ENCODE results near the gene PRDM2.

PRDM2 gene

DNA sequence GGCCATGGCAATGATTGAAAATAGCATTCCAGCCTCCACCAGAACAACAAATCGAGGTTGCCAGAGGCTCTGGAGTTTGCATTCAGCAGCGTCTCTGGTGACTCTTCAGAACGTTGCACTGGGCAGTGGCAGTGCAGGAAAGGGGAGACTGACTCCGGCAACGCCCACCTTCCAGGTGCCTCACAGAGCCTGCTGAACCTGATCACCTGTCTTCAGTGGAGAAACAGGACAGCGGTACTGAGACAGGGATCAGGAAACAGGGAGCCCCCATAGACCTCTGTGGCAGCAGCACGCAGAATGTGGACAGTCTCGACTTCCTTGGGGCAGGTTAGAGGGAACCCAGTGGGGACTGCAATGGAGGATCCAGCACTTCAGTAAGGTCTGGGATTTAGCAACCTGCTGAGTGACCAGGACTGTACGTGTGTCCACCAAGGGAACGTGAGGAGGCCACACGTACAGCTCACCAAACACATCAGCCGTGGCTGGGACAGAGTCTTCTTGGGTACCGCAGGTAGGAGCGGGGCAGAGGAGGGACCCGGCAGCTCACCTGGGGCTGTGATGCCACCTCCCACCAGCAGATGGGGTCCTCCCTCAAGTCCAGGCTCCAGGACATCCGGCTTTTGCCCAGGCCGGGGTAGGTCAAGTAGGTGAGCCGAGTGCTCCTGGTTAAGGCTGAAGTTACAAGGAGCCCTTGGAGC is 128.6 kb downstream of the PRDM2 start:
- H3K4me1 ChIP-seq (ENCODE audit: control insufficient read depth, insufficient read depth, low read length) = no peaks in the 10 kb centered on the region
- no peak overlapping the region for H3K27ac ChIP-seq (ENCODE audit: low read depth, low read length)
- no peaks in the 10 kb centered on the region for H3K36me3 ChIP-seq (ENCODE audit: control insufficient read depth, insufficient read depth, low read length)
- no peak overlapping the region for H3K4me3 ChIP-seq (ENCODE audit: low read depth, low read length)
- H3K9ac ChIP-seq (ENCODE audit: low read length) = no peak overlapping the region
- H3K9me3 ChIP-seq (ENCODE audit: control insufficient read depth, insufficient read depth, low read depth, low read length) = no peaks in the 10 kb centered on the region
- H3K27me3 ChIP-seq (ENCODE audit: control insufficient read depth, insufficient read depth, low read length) = peaks cover 38% of the 10 kb centered on the region

DNA sequence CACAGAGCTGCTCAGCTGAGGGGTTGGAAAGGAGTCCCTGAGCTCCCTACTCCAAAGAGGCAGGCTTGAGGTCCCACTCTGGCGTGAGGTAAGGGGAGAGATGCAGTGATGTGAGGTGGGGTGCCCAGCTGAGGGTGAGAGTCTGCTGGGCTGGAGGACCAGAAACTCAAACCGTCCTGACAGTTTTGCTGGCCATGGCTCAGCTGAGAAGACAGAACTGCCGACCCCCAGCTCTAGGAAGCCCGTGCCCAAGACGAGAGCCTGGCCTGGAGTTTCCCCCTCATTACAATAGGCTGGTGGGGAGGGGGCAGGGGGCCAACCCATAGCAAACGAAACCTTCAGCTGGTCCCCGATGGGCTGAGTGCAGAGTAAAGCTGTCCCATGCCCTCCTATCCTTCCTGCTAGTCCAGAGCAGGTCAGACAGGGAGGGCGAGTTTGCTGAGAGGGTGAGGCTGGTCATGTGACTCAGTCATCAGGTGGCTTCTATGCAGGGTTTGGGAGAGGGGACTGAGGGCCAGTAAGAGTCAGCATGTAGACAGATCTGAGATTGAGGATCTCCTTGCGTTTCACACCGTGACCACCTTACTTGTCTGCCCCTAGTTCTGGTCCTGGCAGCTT is 129.3 kb downstream of the PRDM2 start:
- Histone ChIP-seq H3K27ac (ENCODE audit: low read depth, low read length) (no peak overlapping the region), H3K9ac (ENCODE audit: low read length) (no peak overlapping the region), H3K27me3 (ENCODE audit: control insufficient read depth, insufficient read depth, low read length) (peaks cover 39% of the 10 kb centered on the region), H3K4me3 (ENCODE audit: low read depth, low read length) (no peak overlapping the region), H3K36me3 (ENCODE audit: control insufficient read depth, insufficient read depth, low read length) (no peaks in the 10 kb centered on the region), H3K9me3 (ENCODE audit: control insufficient read depth, insufficient read depth, low read depth, low read length) (no peaks in the 10 kb centered on the region), H3K4me1 (ENCODE audit: control insufficient read depth, insufficient read depth, low read length) (no peaks in the 10 kb centered on the region)

DNA sequence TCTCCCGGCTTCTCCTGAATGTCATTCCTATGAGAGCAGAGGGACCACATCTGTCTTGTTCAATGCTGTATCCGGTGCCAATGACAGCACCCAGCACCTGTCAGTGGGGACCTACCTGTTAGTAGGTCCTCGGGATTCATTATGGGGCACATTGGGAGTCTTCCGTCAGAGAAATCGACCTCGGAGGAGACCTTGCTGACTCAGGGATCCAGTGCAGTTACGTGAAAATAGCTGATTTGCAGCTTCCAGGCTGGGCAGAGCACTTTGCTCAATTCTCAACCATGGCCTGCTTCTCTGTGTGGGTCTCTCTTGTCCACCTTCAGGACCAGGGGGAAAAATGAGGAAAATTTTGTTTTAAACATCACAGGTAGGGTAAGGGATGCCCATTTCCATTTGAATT is 130.2 kb downstream of the PRDM2 start:
- no peaks in the 10 kb centered on the region for H3K4me1 ChIP-seq (ENCODE audit: control insufficient read depth, insufficient read depth, low read length)
- no peak overlapping the region for H3K27ac ChIP-seq (ENCODE audit: low read depth, low read length)
- no peak overlapping the region for H3K4me3 ChIP-seq (ENCODE audit: low read depth, low read length)
- H3K9ac ChIP-seq (ENCODE audit: low read length) = no peak overlapping the region
- no peaks in the 10 kb centered on the region for H3K36me3 ChIP-seq (ENCODE audit: control insufficient read depth, insufficient read depth, low read length)
- H3K9me3 ChIP-seq (ENCODE audit: control insufficient read depth, insufficient read depth, low read depth, low read length) = no peaks in the 10 kb centered on the region
- H3K27me3 ChIP-seq (ENCODE audit: control insufficient read depth, insufficient read depth, low read length) = peaks cover 48% of the 10 kb centered on the region

DNA sequence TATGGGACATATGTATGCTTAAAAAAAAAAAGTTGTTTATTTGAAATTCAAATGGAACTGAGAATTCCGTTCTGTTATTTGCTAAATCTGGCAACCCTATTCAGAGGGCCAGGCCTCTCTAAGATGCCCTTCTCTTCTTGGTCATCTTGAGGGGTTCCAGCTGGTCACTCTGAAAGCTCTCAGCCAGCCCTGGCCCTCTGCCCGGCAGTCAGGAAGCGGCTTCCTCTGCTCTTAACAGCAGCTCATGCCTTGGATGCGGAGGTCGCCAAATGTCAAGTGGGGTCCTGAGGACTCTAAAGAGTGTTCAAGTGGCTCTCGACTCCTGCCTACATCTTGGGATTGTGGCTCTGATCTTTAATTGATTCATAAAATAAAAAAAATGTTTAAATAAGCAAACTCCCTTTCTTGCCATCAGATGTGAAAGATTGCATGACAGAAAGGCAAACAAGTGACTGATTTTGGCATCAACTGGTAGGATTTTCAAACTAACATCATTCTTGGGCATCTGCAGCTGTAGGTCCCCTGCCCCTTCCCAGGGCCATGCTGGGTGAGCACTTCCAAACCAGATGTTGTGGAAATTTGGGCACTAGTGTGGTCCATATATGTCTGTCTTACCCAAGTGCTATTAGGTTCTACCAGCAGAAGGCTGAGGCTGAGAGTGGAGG is 130.8 kb downstream of the PRDM2 start:
- H3K27ac ChIP-seq (ENCODE audit: low read depth, low read length) = no peak overlapping the region
- H3K9me3 ChIP-seq (ENCODE audit: control insufficient read depth, insufficient read depth, low read depth, low read length) = no peaks in the 10 kb centered on the region
- peaks cover 53% of the 10 kb centered on the region for H3K27me3 ChIP-seq (ENCODE audit: control insufficient read depth, insufficient read depth, low read length)
- H3K9ac ChIP-seq (ENCODE audit: low read length) = no peak overlapping the region
- no peaks in the 10 kb centered on the region for H3K4me1 ChIP-seq (ENCODE audit: control insufficient read depth, insufficient read depth, low read length)
- no peaks in the 10 kb centered on the region for H3K36me3 ChIP-seq (ENCODE audit: control insufficient read depth, insufficient read depth, low read length)
- no peak overlapping the region for H3K4me3 ChIP-seq (ENCODE audit: low read depth, low read length)

DNA sequence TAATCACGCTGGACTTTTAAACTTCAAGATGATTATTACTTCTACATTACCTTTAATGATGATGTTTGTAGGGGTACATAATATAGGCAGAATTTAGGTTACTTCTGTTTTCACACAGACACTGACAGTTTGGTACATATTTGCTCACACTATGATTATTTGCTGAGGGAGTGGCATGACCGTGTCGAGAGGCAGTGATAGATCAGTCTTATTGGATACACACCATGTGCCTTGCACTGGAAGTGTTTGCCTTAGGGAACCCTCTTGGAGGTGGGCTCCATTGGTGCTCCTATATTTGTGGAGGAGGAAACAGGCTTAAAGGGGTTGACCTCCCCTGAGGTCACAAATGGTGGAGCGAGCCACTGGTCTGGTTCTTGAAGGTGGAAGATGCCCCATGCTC is 132.1 kb downstream of the PRDM2 start:
- Histone ChIP-seq H3K4me1 (ENCODE audit: control insufficient read depth, insufficient read depth, low read length) (no peaks in the 10 kb centered on the region), H3K36me3 (ENCODE audit: control insufficient read depth, insufficient read depth, low read length) (no peaks in the 10 kb centered on the region)

DNA sequence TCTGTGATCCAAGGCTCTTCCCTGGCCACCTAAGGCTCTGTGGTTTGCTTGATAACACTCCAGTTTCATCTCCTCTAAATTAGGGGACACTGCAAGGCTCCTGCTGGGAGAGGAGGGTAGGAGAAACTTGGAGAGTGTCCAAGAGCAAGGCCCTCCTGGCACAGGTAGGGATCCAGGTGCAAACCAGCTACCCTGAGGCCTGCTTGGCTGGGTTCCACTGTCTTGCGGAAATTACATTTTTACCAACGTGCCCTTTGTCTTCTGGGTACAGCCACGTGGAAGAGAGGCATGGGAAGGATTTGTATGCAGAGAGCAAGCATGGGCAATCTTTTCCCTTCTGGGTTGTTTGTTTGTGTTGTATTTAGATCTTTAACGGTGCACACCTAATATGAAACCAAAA is 132.5 kb downstream of the PRDM2 start:
- H3K4me3 ChIP-seq (ENCODE audit: low read depth, low read length) = no peak overlapping the region
- no peak overlapping the region for H3K27ac ChIP-seq (ENCODE audit: low read depth, low read length)
- H3K9me3 ChIP-seq (ENCODE audit: control insufficient read depth, insufficient read depth, low read depth, low read length) = no peaks in the 10 kb centered on the region
- H3K36me3 ChIP-seq (ENCODE audit: control insufficient read depth, insufficient read depth, low read length) = no peaks in the 10 kb centered on the region
- H3K4me1 ChIP-seq (ENCODE audit: control insufficient read depth, insufficient read depth, low read length) = no peaks in the 10 kb centered on the region
- peaks cover 48% of the 10 kb centered on the region for H3K27me3 ChIP-seq (ENCODE audit: control insufficient read depth, insufficient read depth, low read length)
- no peak overlapping the region for H3K9ac ChIP-seq (ENCODE audit: low read length)

More for the DNA sequence above, 132.1 kb downstream of the PRDM2 start:
- no peak overlapping the region for H3K27ac ChIP-seq (ENCODE audit: low read depth, low read length)
- no peak overlapping the region for H3K4me3 ChIP-seq (ENCODE audit: low read depth, low read length)
- H3K9ac ChIP-seq (ENCODE audit: low read length) = no peak overlapping the region
- H3K27me3 ChIP-seq (ENCODE audit: control insufficient read depth, insufficient read depth, low read length) = peaks cover 51% of the 10 kb centered on the region
- no peaks in the 10 kb centered on the region for H3K9me3 ChIP-seq (ENCODE audit: control insufficient read depth, insufficient read depth, low read depth, low read length)

DNA sequence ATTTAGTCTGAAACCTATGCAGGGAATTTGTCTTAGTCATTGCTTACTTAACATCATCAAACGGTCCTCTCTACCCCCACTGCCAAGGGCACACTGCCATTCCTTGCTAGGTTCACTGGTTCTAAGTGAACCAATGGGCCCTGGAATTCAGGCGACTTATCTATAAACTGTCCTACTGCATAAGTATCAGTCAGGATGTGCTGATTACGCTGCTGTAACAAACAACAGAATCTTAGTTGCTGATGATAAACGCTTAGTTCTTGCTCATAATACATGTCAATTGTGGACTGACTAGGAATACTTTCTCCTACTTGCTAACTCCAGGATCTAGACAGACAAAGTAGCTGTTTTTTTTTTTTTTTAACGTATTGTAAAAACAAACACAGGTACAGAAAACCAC is 136.1 kb downstream of the PRDM2 start:
- no peaks in the 10 kb centered on the region for H3K36me3 ChIP-seq (ENCODE audit: control insufficient read depth, insufficient read depth, low read length)
- H3K4me1 ChIP-seq (ENCODE audit: control insufficient read depth, insufficient read depth, low read length) = no peaks in the 10 kb centered on the region
- H3K9me3 ChIP-seq (ENCODE audit: control insufficient read depth, insufficient read depth, low read depth, low read length) = no peaks in the 10 kb centered on the region
- H3K27me3 ChIP-seq (ENCODE audit: control insufficient read depth, insufficient read depth, low read length) = peaks cover 38% of the 10 kb centered on the region
- no peak overlapping the region for H3K27ac ChIP-seq (ENCODE audit: low read depth, low read length)
- no peak overlapping the region for H3K4me3 ChIP-seq (ENCODE audit: low read depth, low read length)
- H3K9ac ChIP-seq (ENCODE audit: low read length) = no peak overlapping the region

DNA sequence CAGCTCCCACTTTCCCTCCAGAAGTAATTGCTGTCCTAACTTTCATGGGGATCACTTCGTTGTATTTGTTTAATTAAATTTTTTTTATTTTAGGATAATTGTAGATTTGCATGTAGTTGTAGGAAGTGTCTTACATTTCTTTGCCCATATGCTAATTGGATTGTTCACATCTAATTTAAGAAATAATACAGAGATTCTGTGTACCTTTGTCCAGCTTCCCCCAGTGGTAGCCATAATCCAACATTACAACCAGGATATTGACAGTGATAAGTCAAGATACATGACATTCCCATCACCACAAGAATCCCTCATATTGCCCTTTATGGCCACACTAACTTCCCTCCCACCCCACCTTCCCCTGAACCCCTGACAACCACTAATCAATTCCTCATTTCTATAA is 136.6 kb downstream of the PRDM2 start:
- Histone ChIP-seq H3K9ac (ENCODE audit: low read length) (no peak overlapping the region), H3K4me3 (ENCODE audit: low read depth, low read length) (no peak overlapping the region), H3K27me3 (ENCODE audit: control insufficient read depth, insufficient read depth, low read length) (peaks cover 41% of the 10 kb centered on the region), H3K36me3 (ENCODE audit: control insufficient read depth, insufficient read depth, low read length) (no peaks in the 10 kb centered on the region), H3K9me3 (ENCODE audit: control insufficient read depth, insufficient read depth, low read depth, low read length) (no peaks in the 10 kb centered on the region), H3K27ac (ENCODE audit: low read depth, low read length) (no peak overlapping the region), H3K4me1 (ENCODE audit: control insufficient read depth, insufficient read depth, low read length) (no peaks in the 10 kb centered on the region)

DNA sequence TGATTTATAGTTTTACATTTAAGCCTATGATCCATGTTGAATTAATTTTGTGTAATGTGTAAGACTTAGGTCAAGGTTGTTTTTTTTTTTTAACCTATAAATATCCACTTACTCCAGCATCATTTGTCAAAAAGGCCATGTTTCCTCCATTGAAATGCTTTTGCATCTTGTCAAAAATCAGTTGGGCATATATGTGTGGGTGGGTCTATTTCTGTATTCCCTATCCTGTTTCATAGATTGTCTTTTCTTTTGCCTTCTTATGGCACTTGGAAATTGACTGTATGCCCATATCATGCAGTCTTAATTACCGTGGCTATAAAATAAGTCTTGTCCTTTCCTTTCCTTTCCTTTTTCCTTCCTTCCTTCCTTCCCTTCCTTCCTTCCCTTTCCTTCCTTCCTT is 138.2 kb downstream of the PRDM2 start:
- Histone ChIP-seq H3K4me1 (ENCODE audit: control insufficient read depth, insufficient read depth, low read length) (no peaks in the 10 kb centered on the region), H3K9ac (ENCODE audit: low read length) (no peak overlapping the region), H3K36me3 (ENCODE audit: control insufficient read depth, insufficient read depth, low read length) (no peaks in the 10 kb centered on the region), H3K27ac (ENCODE audit: low read depth, low read length) (no peak overlapping the region), H3K4me3 (ENCODE audit: low read depth, low read length) (no peak overlapping the region), H3K27me3 (ENCODE audit: control insufficient read depth, insufficient read depth, low read length) (peaks cover 48% of the 10 kb centered on the region), H3K9me3 (ENCODE audit: control insufficient read depth, insufficient read depth, low read depth, low read length) (no peaks in the 10 kb centered on the region)

DNA sequence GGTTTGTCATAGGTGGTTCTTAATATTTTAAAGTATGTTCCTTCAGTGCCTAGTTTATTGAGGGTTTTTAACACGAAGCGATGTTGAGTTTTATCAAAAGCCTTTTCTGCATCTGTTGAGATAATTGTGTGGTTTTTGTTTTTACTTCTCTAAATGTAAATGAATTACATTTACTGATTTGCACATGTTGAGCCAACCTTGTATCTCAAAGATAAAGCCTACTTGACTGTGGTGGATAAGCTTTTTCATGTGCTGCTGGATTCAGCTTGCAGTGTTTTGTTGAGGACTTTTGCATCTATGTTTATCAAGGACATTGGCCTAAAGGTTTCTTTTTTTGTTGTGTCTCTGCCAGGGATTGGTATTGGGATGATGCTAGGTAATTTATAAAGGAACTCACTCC is 142.5 kb downstream of the PRDM2 start:
- Histone ChIP-seq H3K4me3 (ENCODE audit: low read depth, low read length) (no peak overlapping the region), H3K36me3 (ENCODE audit: control insufficient read depth, insufficient read depth, low read length) (no peaks in the 10 kb centered on the region), H3K27me3 (ENCODE audit: control insufficient read depth, insufficient read depth, low read length) (peaks cover 57% of the 10 kb centered on the region), H3K4me1 (ENCODE audit: control insufficient read depth, insufficient read depth, low read length) (no peaks in the 10 kb centered on the region), H3K9me3 (ENCODE audit: control insufficient read depth, insufficient read depth, low read depth, low read length) (no peaks in the 10 kb centered on the region), H3K27ac (ENCODE audit: low read depth, low read length) (no peak overlapping the region), H3K9ac (ENCODE audit: low read length) (no peak overlapping the region)

DNA sequence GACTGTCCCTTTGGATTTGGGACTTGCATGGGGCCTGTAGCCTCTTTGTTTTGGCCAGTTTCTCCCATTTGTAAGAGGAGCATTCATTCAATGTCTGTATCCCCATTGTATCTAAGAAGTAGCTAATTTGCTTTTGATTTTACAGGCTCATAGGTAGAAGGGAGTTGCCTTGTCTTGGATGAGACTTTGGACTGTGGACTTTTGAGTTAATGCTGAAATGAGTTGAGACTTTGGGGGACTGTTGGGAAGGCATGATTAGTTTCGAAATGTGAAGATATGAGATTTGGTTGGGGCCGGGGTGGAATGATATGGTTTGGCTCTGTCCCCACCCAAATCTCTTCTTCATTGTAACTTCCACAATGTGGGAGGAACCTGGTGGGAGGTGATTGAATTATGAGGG is 151.7 kb downstream of the PRDM2 start:
- H3K36me3 ChIP-seq (ENCODE audit: control insufficient read depth, insufficient read depth, low read length) = no peaks in the 10 kb centered on the region
- no peak overlapping the region for H3K4me3 ChIP-seq (ENCODE audit: low read depth, low read length)
- H3K9ac ChIP-seq (ENCODE audit: low read length) = no peak overlapping the region
- H3K27me3 ChIP-seq (ENCODE audit: control insufficient read depth, insufficient read depth, low read length) = peaks cover 4% of the 10 kb centered on the region
- no peaks in the 10 kb centered on the region for H3K4me1 ChIP-seq (ENCODE audit: control insufficient read depth, insufficient read depth, low read length)
- peaks cover 36% of the 10 kb centered on the region for H3K9me3 ChIP-seq (ENCODE audit: control insufficient read depth, insufficient read depth, low read depth, low read length)
- H3K27ac ChIP-seq (ENCODE audit: low read depth, low read length) = no peak overlapping the region

All from HUES6 (cell line).